Heart left ventricle (tissue), 16 donors: ENCODE data around the gene EIF5A. TPM values are rescaled to one million over a fixed set of nuclear protein-coding genes. Genes with fewer than 3 reads are reported as not detected.
A peak's percentile ranks its signal among the peaks of the same experiment; 100 is the strongest.

ENCODE experiments used
- ATAC-seq, 4 donors: fragments of 200-7000 bp; cut with Tn5 transposase; one replicate each; pipeline ENCODE4 v1.9.1; 2020 to 2022; ENCODE audit warnings: moderate library complexity in 4 of 4, mild to moderate bottlenecking in 3 of 4, moderate number of reproducible peaks in 1 of 4
- DNase-seq, 5 donors: peaks; one replicate each; pipeline ENCODE4 v3.0.0-alpha.2; 2020
- H3K27ac ChIP-seq, 12 donors: fragments of 200-600 bp; sonication (generic) in 4 of 12; one replicate each; pipeline versions ENCODE4 v1.5.0 to v1.8.0; 2016 to 2022; ENCODE audit warnings: mild to moderate bottlenecking in 2 of 12
- H3K27me3 ChIP-seq, 9 donors: fragments of 200-600 bp; sonication (generic) in 2 of 9; one replicate each; pipeline versions ENCODE4 v1.5.1 to v1.8.0; 2016 to 2022; ENCODE audit warnings: mild to moderate bottlenecking in 3 of 9
- H3K36me3 ChIP-seq, 9 donors: fragments of 200-600 bp; sonication (generic) in 2 of 9; one replicate each; pipeline versions ENCODE4 v1.5.0 to v1.8.0; 2018 to 2022; ENCODE audit warnings: mild to moderate bottlenecking in 2 of 9
- H3K4me1 ChIP-seq, 12 donors: fragments of 200-600 bp; sonication (generic) in 4 of 12; one replicate each; pipeline versions ENCODE4 v1.5.0 to v1.8.0; 2016 to 2022; ENCODE audit warnings: mild to moderate bottlenecking in 3 of 12
- H3K4me3 ChIP-seq, 12 donors: fragments of 200-600 bp; sonication (generic) in 4 of 12; one replicate each; pipeline versions ENCODE4 v1.5.0 to v1.8.0; 2017 to 2022; ENCODE audit warnings: mild to moderate bottlenecking in 9 of 12, moderate library complexity in 4 of 12
- H3K9me3 ChIP-seq, 12 donors: fragments of 200-600 bp; sonication (generic) in 4 of 12; one replicate each; pipeline versions ENCODE4 v1.5.0 to v1.8.0; 2016 to 2022; ENCODE audit warnings: mild to moderate bottlenecking in 1 of 12
- POLR2A ChIP-seq, 2 donors: fragments of 450-650 bp; IDR thresholded peaks; one replicate each; pipeline ENCODE4 v1.6.1; 2017; ENCODE audit warnings: antibody characterized with exemption in 2 of 2, mild to moderate bottlenecking in 2 of 2, moderate library complexity in 2 of 2
- WGBS, 4 donors: extraction: QIAGEN DNeasy Blood & Tissue Kit in 2 of 4; methylation state at CpG; one replicate each; pipeline versions ENCODE4 v1.1.5 to v1.1.7; 2013 to 2018; 5-methylcytosine and 5-hydroxymethylcytosine counted together
- intact Hi-C, 10 donors: fragments of 100-400 bp; cut with DNase I; formaldehyde crosslinking; loops; one replicate each; pipeline versions ENCODE4 v1.11.1 to v1.14.2; 2022
- polyA plus RNA-seq, 2 donors: library from polyadenylated mRNA; stranded (reverse); fragments of 200-250 nt; gene quantifications; one replicate each; pipeline ENCODE4 v1.2.3, GENCODE V29; 2013
- total RNA-seq, 9 donors: library from RNA; depleted of rRNA in 2 of 9; stranded (reverse); fragments of >200 nt in 2 of 9; fragmentation: NEBNext Ultra II Directional in 3 of 9; extraction: Animal tissue kit (Norgen Biotek cat#: 25700) in 3 of 9; gene quantifications; one replicate each; pipeline versions ENCODE4 v1.1.0 to v1.2.4, GENCODE V29; 2016 to 2023
- TF ChIP-seq, protein P1 (sequence below), 12 donors: fragments of 200-600 bp; sonication (generic) in 4 of 12; IDR thresholded peaks; one replicate each; pipeline versions ENCODE4 v1.5.0 to v1.8.0; 2018 to 2022; ENCODE audit warnings: antibody characterized with exemption in 12 of 12, mild to moderate bottlenecking in 5 of 12
- donor health status: ischemic (EF 13 %, LVEDD 7.1; RV severe dilation, severe dysfunction).
- donor health status: healthy with polysubstance abuse.
- donor health status: DM: no; HTN: yes; CAD: no.
- donor health status: DM: no; HTN: no; CAD: no.
- donor health status: ischemic (EF 25% LVEDD 6.9; RV normal size, moderate dysfunction).
- donor health status: ischemic (EF 25% LVEDD 5.7; RV mildly dilated, moderate dysfunction).
- donor health status: healthy.
- donor health status: DM: yes; HTN: yes; CAD: no.
- donor health status: ischemic (EF 35%, LVEDD 5.7; RV mildly dilated, moderate dysfunction).
- donor health status: nonischemic (EF 11% LVEDD 7.7; RV severe dilation, severe dysfunction).
- donor health status: DM: yes; HTN: yes; CAD: no.
- donor health status: PGD.
- donor health status: ischemic (EF 29% LVEDD 5.4; RV normal size, mild dysfunction).
- donor health status: nonischemic (EF 23%, LVEDD 6.1; RV moderate dilation, normal function).

Gene EIF5A
- total and polyA plus RNA-seq, 11 donors = 120 to 934 (median 268) TPM

DNA sequence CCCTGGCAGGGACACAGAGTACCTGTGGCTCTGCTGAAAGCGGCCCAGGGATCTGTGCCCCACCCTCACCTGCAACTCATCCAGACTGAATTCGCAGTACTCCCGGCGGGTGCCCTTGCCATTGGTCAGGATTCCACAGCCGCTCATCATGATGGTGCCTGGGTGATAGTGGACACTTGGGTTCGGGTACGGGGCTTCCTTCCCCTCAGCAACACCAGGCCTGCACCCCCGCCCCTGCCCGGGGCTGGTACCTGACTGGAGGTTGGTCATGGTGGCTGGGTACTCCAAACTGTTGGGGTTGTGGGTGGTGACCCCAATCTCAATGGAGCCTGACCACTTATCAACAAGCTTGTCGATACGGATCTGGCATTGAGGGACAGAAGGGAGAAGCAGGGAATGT, 18.8 kb downstream of the EIF5A start:
- Histone ChIP-seq H3K4me3 (no peak overlapping the region), H3K36me3 (peaks cover 0 to 57% (median 53%) of the 10 kb centered on the region in 9 donors), H3K27me3 (no peaks in the 10 kb centered on the region), H3K9me3 (no peaks in the 10 kb centered on the region), H3K4me1 (peaks cover 0 to 24% (median 16%) of the 10 kb centered on the region in 12 donors), H3K27ac (no peak overlapping the region)
- intact Hi-C loops = no loop called here
- no peak for TF ChIP-seq POLR2A (IDR thresholded peaks at IDR 0.05)
- TF ChIP-seq, protein P1, sequence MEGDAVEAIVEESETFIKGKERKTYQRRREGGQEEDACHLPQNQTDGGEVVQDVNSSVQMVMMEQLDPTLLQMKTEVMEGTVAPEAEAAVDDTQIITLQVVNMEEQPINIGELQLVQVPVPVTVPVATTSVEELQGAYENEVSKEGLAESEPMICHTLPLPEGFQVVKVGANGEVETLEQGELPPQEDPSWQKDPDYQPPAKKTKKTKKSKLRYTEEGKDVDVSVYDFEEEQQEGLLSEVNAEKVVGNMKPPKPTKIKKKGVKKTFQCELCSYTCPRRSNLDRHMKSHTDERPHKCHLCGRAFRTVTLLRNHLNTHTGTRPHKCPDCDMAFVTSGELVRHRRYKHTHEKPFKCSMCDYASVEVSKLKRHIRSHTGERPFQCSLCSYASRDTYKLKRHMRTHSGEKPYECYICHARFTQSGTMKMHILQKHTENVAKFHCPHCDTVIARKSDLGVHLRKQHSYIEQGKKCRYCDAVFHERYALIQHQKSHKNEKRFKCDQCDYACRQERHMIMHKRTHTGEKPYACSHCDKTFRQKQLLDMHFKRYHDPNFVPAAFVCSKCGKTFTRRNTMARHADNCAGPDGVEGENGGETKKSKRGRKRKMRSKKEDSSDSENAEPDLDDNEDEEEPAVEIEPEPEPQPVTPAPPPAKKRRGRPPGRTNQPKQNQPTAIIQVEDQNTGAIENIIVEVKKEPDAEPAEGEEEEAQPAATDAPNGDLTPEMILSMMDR (IDR thresholded peaks at IDR 0.05) = no peak
- ATAC-seq (no peak), DNase-seq (no peak)
- WGBS, 4 donors = 82 to 91% (median 85%) methylated on average over 5 to 11 of the region's 11 CpGs

DNA sequence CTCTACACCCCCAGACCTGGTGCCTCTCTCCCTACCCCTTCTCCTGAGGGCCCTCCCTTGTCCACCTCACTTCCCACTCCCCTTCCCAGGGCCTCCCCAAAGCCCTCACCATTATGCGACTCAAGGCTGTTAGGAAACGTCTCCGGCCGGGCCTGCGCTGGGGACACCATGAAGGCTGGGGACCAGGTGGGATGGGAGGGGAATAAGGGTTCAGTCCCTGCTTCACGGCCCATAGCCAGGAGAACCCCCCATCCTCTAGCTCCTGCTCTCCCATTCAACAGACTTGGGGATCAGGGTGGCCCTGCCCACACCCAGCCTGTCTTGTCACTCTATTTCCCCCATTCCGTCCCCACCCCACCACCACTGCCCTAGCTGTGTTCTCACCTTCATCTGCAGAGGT, 19.6 kb downstream of the EIF5A start:
- TF ChIP-seq, protein P1 (IDR thresholded peaks at IDR 0.05) = no peak
- no peak for TF ChIP-seq POLR2A (IDR thresholded peaks at IDR 0.05)
- H3K27ac ChIP-seq = no peak overlapping the region
- H3K9me3 ChIP-seq = no peaks in the 10 kb centered on the region
- ATAC-seq (no peak), DNase-seq (no peak)
- intact Hi-C loops = no loop called here
- H3K4me1 ChIP-seq = peaks cover 0 to 24% (median 16%) of the 10 kb centered on the region in 12 donors
- no peak overlapping the region for H3K4me3 ChIP-seq
- peaks cover 0 to 49% (median 44%) of the 10 kb centered on the region in 9 donors for H3K36me3 ChIP-seq
- WGBS, 4 donors = 86 to 94% (median 91%) methylated on average over 7 of the region's 7 CpGs
- no peaks in the 10 kb centered on the region for H3K27me3 ChIP-seq

DNA sequence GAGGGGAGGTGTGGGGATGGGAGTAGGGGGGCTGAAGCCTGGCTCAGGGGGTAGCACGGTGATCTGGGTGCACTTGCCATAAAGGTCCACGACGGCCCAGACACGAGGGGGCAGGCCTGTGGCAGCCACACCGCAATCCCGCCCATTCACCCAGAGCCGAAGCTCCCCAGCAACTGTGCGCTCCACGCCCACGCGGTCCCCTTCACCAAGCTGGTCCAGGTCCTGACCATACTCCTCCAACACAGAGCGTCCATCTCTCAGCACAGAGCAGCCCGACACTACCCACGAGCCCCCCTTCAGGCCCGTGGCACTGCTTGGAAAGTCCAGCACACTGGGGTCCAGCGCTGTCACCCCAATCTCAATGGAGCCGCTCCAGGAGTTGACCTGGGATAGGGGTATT, 20.1 kb downstream of the EIF5A start:
- no peak for DNase-seq
- WGBS, 4 donors = 86 to 95% (median 88%) methylated on average over 14 to 17 of the region's 17 CpGs
- no peaks in the 10 kb centered on the region for H3K9me3 ChIP-seq
- H3K36me3 ChIP-seq = peaks cover 0 to 44% (median 39%) of the 10 kb centered on the region in 9 donors
- no peaks in the 10 kb centered on the region for H3K27me3 ChIP-seq
- H3K4me1 ChIP-seq = peaks cover 0 to 27% (median 16%) of the 10 kb centered on the region in 12 donors
- no peak for TF ChIP-seq POLR2A (IDR thresholded peaks at IDR 0.05)
- TF ChIP-seq, protein P1 (IDR thresholded peaks at IDR 0.05) = no peak
- intact Hi-C loops = no loop called here
- H3K4me3 ChIP-seq = peak overlapping the region in 2 of 12 donors; percentile 89 to 95
- H3K27ac ChIP-seq = no peak overlapping the region
- no peak for ATAC-seq

DNA sequence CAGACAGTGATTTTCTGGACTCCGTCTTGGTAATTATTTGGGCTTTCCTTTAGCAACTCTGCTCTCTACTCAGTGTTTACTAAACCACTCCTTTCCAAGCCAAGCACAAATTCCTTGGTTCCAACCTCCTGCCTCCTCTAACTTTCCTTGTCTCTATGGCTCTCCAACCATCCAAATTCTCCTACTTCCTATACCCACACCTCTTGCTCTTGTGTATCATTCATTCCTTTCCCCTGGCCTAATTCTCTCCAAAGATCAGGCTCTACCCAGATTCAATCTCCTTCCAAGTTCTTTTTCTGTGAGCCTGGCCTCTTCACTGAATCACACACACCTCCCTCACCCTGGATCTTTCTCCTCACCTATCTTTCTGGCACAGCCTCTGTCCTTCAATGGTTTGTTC, 20.6 kb downstream of the EIF5A start:
- 78 to 86% (median 84%) methylated on average over 1 of the region's 1 CpG for WGBS, 4 donors
- Histone ChIP-seq H3K36me3 (peaks cover 0 to 39% (median 34%) of the 10 kb centered on the region in 9 donors), H3K4me3 (peak overlapping the region in 9 of 12 donors; percentile 79 to 95 (median 92)), H3K27ac (peak overlapping the region in 1 of 12 donors; percentile 88), H3K4me1 (peaks cover 0 to 27% (median 16%) of the 10 kb centered on the region in 12 donors), H3K27me3 (no peaks in the 10 kb centered on the region), H3K9me3 (no peaks in the 10 kb centered on the region)
- ATAC-seq (no peak), DNase-seq (no peak)
- TF ChIP-seq, protein P1 (IDR thresholded peaks at IDR 0.05) = no peak
- no peak for TF ChIP-seq POLR2A (IDR thresholded peaks at IDR 0.05)
- intact Hi-C loops = loop anchor here in 1 of 10 donors (2.0 kb wide), 1 partner anchor 19 kb away; no protein-coding TSS in a partner anchor
